ENCODE results near the gene IPCEF1. TPM values are rescaled to one million over a fixed set of nuclear protein-coding genes. Genes with fewer than 3 reads are reported as not detected.

IPCEF1 gene
- total RNA-seq, 1 experiment from 2014 or later: 0.48 TPM

- Histone ChIP-seq H2BK20ac (ENCODE audit: low read depth, low read length, poor library complexity, severe bottlenecking) (no peak overlapping the region), H2AK5ac (ENCODE audit: insufficient read length, low read length) (no peak overlapping the region), H2BK5ac (ENCODE audit: insufficient read length, low read length) (no peak overlapping the region), H3K27me3 (ENCODE audit: insufficient read depth, low read length) (no peaks in the 10 kb centered on the region), H3K79me1 (ENCODE audit: insufficient read depth, low read depth, low read length, poor library complexity, severe bottlenecking) (no peaks in the 10 kb centered on the region), H2BK12ac (ENCODE audit: insufficient read length, low read depth, low read length) (no peak overlapping the region), H3K23ac (ENCODE audit: insufficient read length, low read depth, low read length) (no peak overlapping the region), H3K9ac (ENCODE audit: extremely low read depth, insufficient read length, low read length) (no peak overlapping the region), H3K4me2 (ENCODE audit: insufficient read depth, insufficient read length, low read length) (no peak overlapping the region), H2AFZ (ENCODE audit: low read length) (no peak overlapping the region), H3K18ac (ENCODE audit: insufficient read length, low read depth, low read length) (no peak overlapping the region), H3K9me3 (ENCODE audit: control insufficient read depth, low read depth, low read length) (no peaks in the 10 kb centered on the region), H4K91ac (ENCODE audit: insufficient read length, low read depth, low read length) (no peak overlapping the region), H3K23me2 (ENCODE audit: insufficient read length, low read depth, low read length, poor library complexity, severe bottlenecking) (no peaks in the 10 kb centered on the region), H2BK15ac (ENCODE audit: low read depth, low read length) (no peak overlapping the region), H4K20me1 (ENCODE audit: control insufficient read depth, insufficient read depth, insufficient read length) (no peaks in the 10 kb centered on the region), H3K4me1 (ENCODE audit: insufficient read depth, low read length) (peaks cover 7% of the 10 kb centered on the region; the same call in 1 of the 2 replicates), H3K27ac (ENCODE audit: insufficient read length, low read depth, low read length) (no peak overlapping the region), H3T11ph (ENCODE audit: low read length) (no peak overlapping the region), H3K14ac (ENCODE audit: insufficient read depth, low read length) (no peak overlapping the region), H4K8ac (replicated peaks; ENCODE audit: insufficient read length, low read depth, low read length) (no peak overlapping the region), H4K5ac (ENCODE audit: insufficient read length, low read depth, low read length) (no peak overlapping the region), H3K56ac (ENCODE audit: insufficient read length, low read depth, low read length) (no peak overlapping the region), H3K79me2 (ENCODE audit: insufficient read depth, low read length) (no peaks in the 10 kb centered on the region), H3K4ac (ENCODE audit: low read depth, low read length) (no peak overlapping the region), H2BK120ac (ENCODE audit: low read depth, low read length, poor library complexity, severe bottlenecking) (no peak overlapping the region)
- Mint-ChIP-seq H3K27me3 (ENCODE audit: low read depth) (no peaks in the 10 kb centered on the region; the same call in 1 of the 2 replicates), H3K9me3 (peaks cover under 1 to 3% of the 10 kb centered on the region in 2 experiments; a peak in 3 of 5 replicates), H3K4me1 (peaks cover 29 to 36% of the 10 kb centered on the region in 2 experiments), H3K36me3 (ENCODE audit: insufficient read depth in 1 of 3, low read depth in 3 of 3) (peaks cover 0 to under 1% (median 0%) of the 10 kb centered on the region in 3 experiments; a peak in 2 of 7 replicates), H3K4me3 (no peak overlapping the region), H3K27ac (no peak overlapping the region; a peak in 1 of 7 replicates)
- no peak for TF ChIP-seq CTCF (conservative IDR thresholded peaks at IDR 0.05)
- no peak for DNase-seq
- no CpG with 5 or more reads among the region's 4 CpGs for whole genome bisulfite sequencing (ENCODE audit: extremely low coverage, insufficient read length, low lambda C conversion rate)
Observed at GRCh38 chr6:154341336-154341735, 15.3 kb downstream of the IPCEF1 start.

Measured in H9 (cell line).